Activated naive CD4-positive, alpha-beta T cell treated with anti-CD3 and anti-CD28 coated beads, Interleukin-2, amount 50 U/mL, for 72 hours (primary cell): ENCODE measurements around the gene TACC2. TPM values are rescaled to one million over a fixed set of nuclear protein-coding genes. Genes with fewer than 3 reads are reported as not detected.

Source experiments
- ATAC-seq, 2 donors: fragments of 150-1000 bp; cut with Tn5 transposase; 2 replicates each; pipeline ENCODE4 v1.10.0; 2021; ENCODE audit warnings: mild to moderate bottlenecking in 2 of 2, moderate library complexity in 2 of 2
- DNase-seq, 2 donors: peaks; one replicate each; pipeline ENCODE4 v3.0.0; 2021 to 2022; ENCODE audit warnings: low spot score in 2 of 2
- H3K27ac Mint-ChIP-seq, 2 donors: one replicate each; pipeline ENCODE4 v1.8.0; 2022; ENCODE audit warnings: mild to moderate bottlenecking in 2 of 2, mixed read lengths in 2 of 2
- H3K36me3 Mint-ChIP-seq, 2 donors: one replicate each; pipeline ENCODE4 v1.8.0; 2022; ENCODE audit warnings: mixed read lengths in 2 of 2
- H3K9me3 Mint-ChIP-seq, 2 donors: one replicate each; pipeline ENCODE4 v1.8.0; 2022; ENCODE audit warnings: mixed read lengths in 2 of 2
- total RNA-seq, 2 donors: library from RNA; stranded (reverse); gene quantifications; one replicate each; pipeline ENCODE4 v1.2.3, GENCODE V29; 2022

The TACC2 gene
- total RNA-seq, 2 donors from 2014 or later: not detected

- ATAC-seq: no peak
- H3K27ac Mint-ChIP-seq: no peak overlapping the region
- H3K9me3 Mint-ChIP-seq: no peaks in the 10 kb centered on the region
- H3K36me3 Mint-ChIP-seq: no peaks in the 10 kb centered on the region
- DNase-seq: no peak
Measured at GRCh38 chr10:122257041-122257440, 268.1 kb downstream of the TACC2 start.

GRCh38 chr10:122258136-122259074 lies 269.4 kb downstream of the TACC2 start:
- DNase-seq: no peak
- no peak overlapping the region for H3K27ac Mint-ChIP-seq
- peaks cover 0 to 5% of the 10 kb centered on the region in 2 donors for H3K36me3 Mint-ChIP-seq
- peaks cover 5% of the 10 kb centered on the region in 2 donors for H3K9me3 Mint-ChIP-seq
- no peak for ATAC-seq

GRCh38 chr10:122259075-122259466 lies 270.1 kb downstream of the TACC2 start:
- Mint-ChIP-seq H3K27ac (no peak overlapping the region), H3K36me3 (peaks cover 0 to 12% of the 10 kb centered on the region in 2 donors), H3K9me3 (peaks cover 10 to 12% of the 10 kb centered on the region in 2 donors)
- DNase-seq: no peak
- ATAC-seq: no peak

- H3K27ac Mint-ChIP-seq: no peak overlapping the region
- DNase-seq (no peak), ATAC-seq (no peak)
- peaks cover 14 to 15% of the 10 kb centered on the region in 2 donors for H3K9me3 Mint-ChIP-seq
- peaks cover 0 to 15% of the 10 kb centered on the region in 2 donors for H3K36me3 Mint-ChIP-seq
Measured at GRCh38 chr10:122261584-122261983, 272.6 kb downstream of the TACC2 start.

DNA sequence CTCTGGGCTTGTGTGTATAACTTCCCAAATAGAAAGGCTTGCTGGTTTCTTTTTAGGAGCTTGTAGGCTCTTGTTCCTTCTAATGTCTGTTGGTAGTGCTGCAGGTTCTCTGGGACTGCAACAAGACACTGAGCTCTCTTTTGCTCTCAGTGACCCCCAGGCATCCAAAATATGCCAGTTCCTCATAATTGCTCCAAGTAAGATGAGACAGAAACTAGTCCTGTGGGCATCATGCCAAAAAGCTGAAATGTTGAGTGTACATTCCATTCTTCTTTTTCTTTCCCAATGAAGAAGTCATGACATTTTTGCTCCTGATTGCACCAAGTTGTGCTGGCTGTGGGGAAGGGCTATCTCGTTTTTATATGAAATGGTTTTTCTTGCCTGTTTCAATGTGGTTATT lies 275.0 kb downstream of the TACC2 start:
- H3K9me3 Mint-ChIP-seq: peaks cover 14 to 15% of the 10 kb centered on the region in 2 donors
- H3K27ac Mint-ChIP-seq: no peak overlapping the region
- ATAC-seq (no peak), DNase-seq (no peak)
- peaks cover 0 to 15% of the 10 kb centered on the region in 2 donors for H3K36me3 Mint-ChIP-seq

- DNase-seq (no peak), ATAC-seq (no peak)
- Mint-ChIP-seq H3K36me3 (peaks cover 0 to 15% of the 10 kb centered on the region in 2 donors), H3K27ac (no peak overlapping the region), H3K9me3 (peaks cover 14 to 15% of the 10 kb centered on the region in 2 donors)
Measured at GRCh38 chr10:122264436-122264835, 275.5 kb downstream of the TACC2 start.

- no peak for ATAC-seq
- H3K27ac Mint-ChIP-seq: no peak overlapping the region
Measured at GRCh38 chr10:122264931-122265330, 276.0 kb downstream of the TACC2 start.

GRCh38 chr10:122265896-122266295 lies 276.9 kb downstream of the TACC2 start:
- DNase-seq (no peak), ATAC-seq (no peak)
- H3K27ac Mint-ChIP-seq: no peak overlapping the region
- H3K36me3 Mint-ChIP-seq: peaks cover 0 to 15% of the 10 kb centered on the region in 2 donors
- peaks cover 14 to 15% of the 10 kb centered on the region in 2 donors for H3K9me3 Mint-ChIP-seq

More at GRCh38 chr10:122264931-122265330, 276.0 kb downstream of the TACC2 start:
- Mint-ChIP-seq H3K9me3 (peaks cover 14 to 15% of the 10 kb centered on the region in 2 donors), H3K36me3 (peaks cover 0 to 15% of the 10 kb centered on the region in 2 donors)
- no peak for DNase-seq

DNA sequence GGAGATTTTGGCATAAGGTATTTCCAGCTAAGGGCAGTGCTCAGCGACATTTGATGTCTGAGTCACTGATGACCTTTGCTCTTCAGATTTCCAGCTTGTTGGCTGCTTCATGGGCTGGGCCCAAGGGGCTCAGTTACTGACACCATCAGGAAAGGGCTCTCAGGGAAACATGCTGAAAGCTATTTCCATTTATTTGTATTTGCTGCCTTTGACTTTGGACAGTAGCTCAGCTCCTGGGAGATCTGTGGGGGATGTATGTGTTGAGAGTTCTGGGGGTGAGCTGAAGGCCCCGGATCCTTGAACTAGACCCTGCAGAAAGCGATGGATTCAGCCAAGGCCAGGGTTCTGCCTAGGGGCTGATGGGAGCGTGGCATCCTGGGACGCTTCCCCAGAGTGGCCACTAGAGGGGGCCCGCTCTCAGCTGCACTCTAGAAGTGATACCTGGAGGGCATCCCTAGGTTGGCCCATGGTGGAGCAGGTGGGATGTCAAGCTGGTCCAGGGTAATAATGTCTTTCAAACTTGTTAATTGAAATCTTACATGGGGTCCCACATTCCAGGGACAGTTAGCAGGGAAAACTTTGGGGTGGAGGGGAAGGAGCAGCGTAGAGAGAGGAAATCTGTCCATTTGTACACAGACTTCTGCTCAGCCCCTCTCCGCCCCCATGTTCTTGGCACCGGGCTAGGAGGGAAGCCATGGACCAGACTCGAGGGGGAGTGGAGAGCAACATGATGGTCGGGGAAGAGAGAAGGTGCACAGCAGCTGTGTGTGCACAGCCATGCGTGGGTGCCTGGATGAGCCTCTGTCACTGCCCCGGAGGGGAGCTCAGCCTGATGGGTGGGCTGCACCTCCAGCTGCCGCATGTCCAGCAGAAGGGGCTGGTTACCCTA lies 279.1 kb downstream of the TACC2 start:
- DNase-seq (peak in 1 of 2 donors; percentile 51), ATAC-seq (peak; percentile 76 to 85)
- Mint-ChIP-seq H3K36me3 (peaks cover 0 to 13% of the 10 kb centered on the region in 2 donors), H3K27ac (no peak overlapping the region), H3K9me3 (peaks cover 12 to 14% of the 10 kb centered on the region in 2 donors)

DNA sequence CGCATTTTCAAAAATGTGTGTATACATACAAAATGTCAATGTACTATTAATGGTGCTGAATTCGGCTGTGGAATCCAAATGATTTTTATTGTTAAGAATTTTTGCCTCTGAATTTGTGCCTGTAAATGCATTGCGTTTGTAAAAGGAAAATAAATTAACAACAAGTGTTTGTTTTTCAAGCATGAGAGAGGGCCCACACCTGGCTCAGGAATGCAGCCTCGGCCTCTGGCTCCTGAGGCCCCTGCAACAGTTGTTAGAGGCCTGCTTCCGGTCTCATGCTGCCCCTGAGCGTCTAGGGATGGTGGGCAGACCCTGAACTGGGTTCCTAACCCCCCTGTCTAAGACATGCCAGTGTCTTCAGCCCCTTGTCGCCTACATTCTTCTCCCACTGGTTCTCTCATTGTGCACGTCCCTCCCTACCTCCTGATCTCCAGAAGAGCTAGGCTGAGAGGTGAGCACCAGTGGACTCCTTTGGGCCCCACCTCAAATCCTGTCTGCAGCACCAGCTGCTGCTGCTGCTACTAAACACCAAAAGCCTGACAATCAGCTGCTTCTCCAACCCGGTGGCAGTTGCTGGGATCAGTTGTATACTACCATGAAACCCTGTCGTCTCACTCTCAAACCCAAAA lies 280.2 kb downstream of the TACC2 start:
- no peak overlapping the region for H3K27ac Mint-ChIP-seq
- no peak for DNase-seq
- peaks cover 0 to 3% of the 10 kb centered on the region in 2 donors for H3K36me3 Mint-ChIP-seq
- H3K9me3 Mint-ChIP-seq: peaks cover 1 to 4% of the 10 kb centered on the region in 2 donors
- no peak for ATAC-seq

DNA sequence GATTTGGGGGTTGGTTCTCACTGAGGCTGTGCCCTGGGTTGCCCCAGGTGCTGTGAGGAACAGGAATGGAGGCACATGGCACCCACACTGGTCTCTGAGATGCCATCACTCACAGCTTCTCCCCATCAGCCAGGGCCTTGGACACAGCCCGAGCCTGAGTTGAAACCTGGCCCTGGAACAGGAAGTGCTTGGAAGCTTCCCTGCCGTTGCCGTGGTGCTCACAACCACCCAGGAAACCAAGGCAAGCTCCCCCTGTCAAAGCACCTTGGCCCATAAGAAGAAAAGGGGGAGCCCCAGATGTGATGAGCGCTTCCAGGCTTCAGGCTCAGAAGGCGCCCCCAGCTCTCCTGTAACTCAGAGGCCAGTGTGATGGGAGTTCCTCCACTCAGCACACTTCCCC lies 282.1 kb downstream of the TACC2 start, which contains the start of gene BTBD16:
BTBD16 (plus strand) TSS at position 221 of the 400 bp plus-strand sequence. CDS start 3,786 bp downstream, outside the sequence.
- no peak for ATAC-seq
- no peak for DNase-seq
- no peak within 1 kb of the TSS for H3K27ac Mint-ChIP-seq
- H3K9me3 Mint-ChIP-seq: no peaks in the 10 kb centered on the region
- no peaks in the 10 kb centered on the region for H3K36me3 Mint-ChIP-seq

- DNase-seq: no peak
- Mint-ChIP-seq H3K36me3 (no peaks in the 10 kb centered on the region), H3K9me3 (no peaks in the 10 kb centered on the region), H3K27ac (no peak overlapping the region)
- ATAC-seq: no peak
Measured at GRCh38 chr10:122273966-122274545, 285.1 kb downstream of the TACC2 start.

DNA sequence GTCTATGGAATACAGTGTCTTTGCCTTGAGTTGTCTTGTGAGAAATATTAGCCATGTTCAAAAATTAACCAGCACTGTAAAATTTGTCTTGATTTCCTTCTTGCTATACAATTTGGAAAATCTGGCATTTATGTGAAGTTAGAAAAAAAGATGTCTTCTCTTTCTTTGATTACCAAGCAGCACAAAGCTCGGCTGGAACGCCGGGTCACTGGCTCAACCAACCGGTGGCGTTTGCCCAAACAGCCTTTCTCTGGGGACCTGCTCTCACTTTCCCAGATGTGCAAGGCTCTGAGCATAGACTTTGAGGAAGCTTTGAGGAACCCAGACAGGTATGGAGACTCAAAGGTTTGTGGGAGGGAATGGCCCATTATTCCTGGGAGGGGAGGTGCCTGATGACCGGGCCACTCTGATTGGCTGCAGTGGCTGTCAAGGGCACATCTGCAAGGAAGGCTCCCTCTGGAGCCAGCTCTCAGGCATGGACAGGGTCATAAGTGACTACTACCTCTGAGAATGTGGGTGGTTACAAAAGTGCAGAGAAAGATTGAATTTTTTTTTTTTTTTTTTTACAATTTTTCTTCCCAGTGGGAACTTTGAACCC lies 287.7 kb downstream of the TACC2 start:
- DNase-seq (no peak), ATAC-seq (no peak)
- Mint-ChIP-seq H3K27ac (no peak overlapping the region), H3K9me3 (no peaks in the 10 kb centered on the region), H3K36me3 (no peaks in the 10 kb centered on the region)

- DNase-seq (no peak), ATAC-seq (no peak)
- no peaks in the 10 kb centered on the region for H3K36me3 Mint-ChIP-seq
- H3K9me3 Mint-ChIP-seq: no peaks in the 10 kb centered on the region
- no peak overlapping the region for H3K27ac Mint-ChIP-seq
Measured at GRCh38 chr10:122277526-122278136, 288.7 kb downstream of the TACC2 start.

- Mint-ChIP-seq H3K27ac (no peak overlapping the region), H3K9me3 (no peaks in the 10 kb centered on the region), H3K36me3 (no peaks in the 10 kb centered on the region)
- DNase-seq: peak in 1 of 2 donors; percentile 26
- ATAC-seq: peak in 1 of 2 donors; percentile 38
Measured at GRCh38 chr10:122279725-122280141, 290.8 kb downstream of the TACC2 start.
